GM21786 (cell line): ENCODE data around the gene PCDH1.
"Not testable (repeated sequence)": the region's sequence is repeated elsewhere in the genome, so short reads cannot be mapped to it uniquely, and the experiment has no call there.

Experiments
- ATAC-seq: cut with Tn5 transposase; IDR thresholded peaks from one replicate; pipeline ENCODE4 v1.9.1; 2021; ENCODE audit not compliant: unreplicated experiment

The PCDH1 gene

DNA sequence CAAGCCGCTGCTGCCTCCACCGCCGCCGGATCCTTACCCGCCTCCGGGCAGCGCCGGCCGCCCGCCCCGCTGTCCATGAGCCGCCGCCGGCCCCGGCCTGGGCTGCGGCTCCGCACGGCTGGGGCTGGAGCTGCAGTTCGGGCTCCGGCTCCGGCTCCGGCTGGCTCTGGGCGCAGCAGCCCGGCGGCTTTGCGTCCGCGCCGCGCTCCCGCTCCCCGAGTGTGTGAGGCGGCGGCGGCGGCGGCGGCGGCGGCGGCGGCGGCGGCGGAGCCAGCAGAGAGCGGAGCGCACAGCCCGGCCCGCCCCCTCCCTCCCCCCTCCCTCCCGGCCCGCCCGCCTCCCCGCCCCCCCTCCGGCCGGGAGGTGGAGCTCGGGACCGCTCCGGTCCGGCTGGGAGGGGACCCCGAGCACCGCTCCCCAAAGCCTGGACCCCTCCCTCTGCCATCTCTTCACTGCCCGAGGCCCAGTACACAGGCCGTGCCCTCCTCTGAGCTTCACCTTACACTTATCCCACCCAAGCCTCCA, at the start of gene PCDH1:
TSS of gene PCDH1 (minus strand) at position 225 of the 525 bp plus-strand sequence. CDS start at position 77, 148 bp downstream.
- ATAC-seq, result no peak

DNA sequence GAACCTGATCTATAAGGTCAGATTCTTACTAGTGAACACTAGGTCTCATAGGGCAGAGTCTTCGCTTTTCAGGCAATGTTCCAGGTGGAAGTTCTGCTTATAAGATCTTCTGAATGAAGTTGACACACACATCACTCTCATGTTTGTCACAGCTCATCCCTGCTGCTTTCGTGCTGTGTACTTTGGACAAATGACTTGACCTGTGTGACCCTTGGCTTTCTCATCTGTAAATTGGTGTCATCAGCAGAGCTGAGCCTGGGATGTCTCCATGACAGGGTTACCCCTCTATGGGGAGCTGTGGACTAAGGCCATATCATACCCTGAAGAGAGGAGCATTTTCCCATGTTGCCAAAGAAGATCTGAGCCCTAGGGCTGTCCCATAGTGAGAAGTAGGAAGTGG, 48.2 kb upstream of the PCDH1 start:
- no peak for ATAC-seq

GRCh38 chr5:141923448-141924313, 45.5 kb upstream of the PCDH1 start, which contains the start of gene DELE1:
Gene DELE1 (plus strand): TSS chr5:141923871. CDS start chr5:141923942, 71 bp downstream.
- peak; percentile 96 for ATAC-seq

- ATAC-seq, result not testable (repeated sequence)
Observed at GRCh38 chr5:141922827-141923447, 44.7 kb upstream of the PCDH1 start.

DNA sequence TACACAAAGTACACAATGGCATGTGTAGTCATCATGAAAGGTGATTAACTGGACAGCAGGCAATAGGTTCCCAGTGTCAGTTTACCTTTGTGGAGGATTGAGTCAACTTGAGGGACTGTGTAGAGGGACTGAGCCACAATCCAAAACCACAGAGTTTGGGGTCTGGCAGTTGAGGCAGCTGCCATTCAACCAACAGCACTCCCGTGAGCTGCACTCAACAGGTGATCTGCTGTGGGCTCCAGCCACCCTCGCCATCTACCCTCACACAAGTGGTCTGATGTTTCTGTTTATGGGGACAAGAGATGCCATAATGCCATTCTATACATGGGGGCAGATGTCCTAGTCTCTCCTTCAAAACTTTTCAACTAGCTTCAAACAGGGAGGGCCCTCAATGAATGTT, 42.6 kb upstream of the PCDH1 start:
- no peak for ATAC-seq

- ATAC-seq, result no peak
Observed at GRCh38 chr5:141919218-141920119, 41.3 kb upstream of the PCDH1 start.

- ATAC-seq, result no peak
Observed at GRCh38 chr5:141917760-141918159, 39.5 kb upstream of the PCDH1 start.

DNA sequence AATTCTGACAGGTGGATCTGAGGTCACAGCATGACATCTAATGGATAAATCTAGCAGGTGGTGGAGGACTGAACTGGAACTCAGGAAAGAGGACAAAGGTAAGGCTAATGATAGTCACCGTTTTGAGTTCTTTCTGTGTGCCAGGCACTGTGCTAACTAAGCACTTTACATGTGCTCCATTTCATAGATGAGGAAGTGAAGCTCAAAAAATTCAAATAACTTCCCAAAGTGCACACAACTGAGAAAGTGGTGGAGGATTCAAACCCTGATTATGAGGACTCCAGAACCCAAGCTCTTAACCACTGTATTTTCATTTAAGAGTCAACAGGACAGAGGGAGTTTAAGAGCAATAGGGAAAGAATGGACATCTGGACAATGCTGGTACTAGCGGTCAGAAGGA, 38.3 kb upstream of the PCDH1 start:
- no peak for ATAC-seq

DNA sequence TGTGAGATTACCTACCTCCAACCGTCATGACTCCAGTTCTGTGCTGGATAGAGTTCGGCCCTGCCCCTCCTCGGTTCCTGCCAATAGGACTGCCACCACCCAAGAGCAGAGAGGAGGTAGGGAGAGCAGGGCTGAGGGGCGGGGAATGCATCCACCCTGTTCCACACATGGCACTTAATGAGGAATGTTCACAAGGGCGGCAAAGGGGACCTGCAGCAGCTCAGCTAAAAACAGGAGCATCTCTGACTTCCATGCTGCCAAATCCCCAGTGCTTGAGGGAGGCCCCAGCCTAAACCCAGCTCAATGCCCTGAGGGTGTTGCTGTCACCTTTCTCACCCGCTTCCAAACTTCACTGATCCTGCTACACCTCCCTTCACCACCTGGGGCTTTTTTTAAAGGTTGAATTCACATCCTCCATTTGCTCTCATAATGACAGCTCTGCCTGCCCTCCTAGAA, 37.7 kb upstream of the PCDH1 start:
- ATAC-seq, result no peak

DNA sequence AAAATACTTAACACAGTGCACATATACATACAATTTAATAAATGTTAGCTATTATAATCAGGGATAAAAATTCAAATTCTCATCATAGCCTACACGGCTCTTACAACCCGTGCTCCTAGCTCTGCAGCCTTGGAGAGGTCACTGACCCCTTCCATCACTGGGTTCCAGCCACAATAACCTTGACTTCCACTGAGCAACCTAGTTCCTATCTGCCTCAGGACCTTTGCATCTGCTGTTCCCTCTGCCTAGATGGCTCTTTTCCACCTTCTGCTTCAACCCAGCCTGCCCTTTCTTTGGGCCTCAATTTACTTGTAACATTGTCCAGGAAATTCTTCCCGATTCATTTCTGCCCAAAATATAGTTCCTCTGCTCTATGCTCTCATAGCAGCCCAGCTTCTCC, 36.6 kb upstream of the PCDH1 start:
- no peak for ATAC-seq

DNA sequence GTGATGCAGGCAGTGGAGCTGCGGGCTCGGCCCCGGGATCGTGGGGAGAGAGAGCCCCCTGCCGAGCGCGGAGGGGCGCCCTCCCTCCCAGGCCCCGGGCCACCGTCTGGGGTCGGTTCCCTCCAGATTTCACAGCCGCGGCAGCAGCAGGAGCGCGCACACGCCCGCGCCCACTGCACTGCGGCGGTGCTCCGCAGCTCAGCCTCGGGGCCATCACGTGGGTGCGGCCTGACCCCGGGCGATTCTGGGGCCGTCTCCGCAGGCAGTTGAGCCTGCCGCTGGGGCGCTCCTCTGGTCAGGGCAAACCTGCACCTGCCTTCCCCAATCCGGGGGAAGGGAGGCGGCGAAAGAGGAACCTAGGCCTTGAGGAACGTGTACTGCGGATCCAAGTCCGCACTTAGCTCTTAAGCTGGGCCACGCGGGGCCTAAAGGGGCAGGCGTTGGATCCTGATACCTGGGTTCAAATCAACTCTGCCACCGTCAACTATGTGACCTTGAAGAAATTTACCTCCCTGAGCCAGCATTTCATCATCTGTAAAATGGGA, 36.1 kb upstream of the PCDH1 start:
- ATAC-seq, result peak; percentile 55

DNA sequence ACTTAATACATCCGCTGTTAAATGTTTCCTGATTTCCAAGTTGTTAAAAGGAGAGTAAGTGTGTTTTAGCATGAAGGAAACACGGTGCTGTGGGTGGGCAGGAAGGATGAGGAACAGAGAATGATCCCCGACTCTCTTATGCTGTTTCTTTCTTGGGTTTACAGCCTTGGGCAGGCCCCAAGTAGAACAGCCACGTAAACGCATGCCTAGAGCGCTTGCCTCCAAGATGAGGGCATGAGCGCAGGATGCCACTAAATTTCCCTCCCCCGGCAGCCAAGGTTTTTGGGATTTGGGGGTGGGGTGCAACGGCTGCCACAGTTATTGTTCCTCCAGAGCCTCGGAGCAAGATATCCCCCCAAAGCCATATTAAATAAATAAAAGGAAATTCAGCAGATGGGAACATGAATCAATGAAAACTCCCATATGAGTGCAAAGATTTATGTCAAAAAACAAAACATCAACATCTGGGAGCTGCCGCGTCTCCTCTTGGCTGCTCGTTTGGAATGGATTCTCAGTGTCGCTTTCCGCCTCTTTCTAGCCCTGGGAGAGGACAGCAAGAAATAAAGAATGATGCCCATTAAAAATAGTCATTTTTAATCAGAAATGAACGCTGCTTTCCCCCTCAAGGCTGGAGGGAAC, 35.5 kb upstream of the PCDH1 start:
- ATAC-seq, result no peak

GRCh38 chr5:141910271-141910673, 32.1 kb upstream of the PCDH1 start:
- ATAC-seq, result no peak

DNA sequence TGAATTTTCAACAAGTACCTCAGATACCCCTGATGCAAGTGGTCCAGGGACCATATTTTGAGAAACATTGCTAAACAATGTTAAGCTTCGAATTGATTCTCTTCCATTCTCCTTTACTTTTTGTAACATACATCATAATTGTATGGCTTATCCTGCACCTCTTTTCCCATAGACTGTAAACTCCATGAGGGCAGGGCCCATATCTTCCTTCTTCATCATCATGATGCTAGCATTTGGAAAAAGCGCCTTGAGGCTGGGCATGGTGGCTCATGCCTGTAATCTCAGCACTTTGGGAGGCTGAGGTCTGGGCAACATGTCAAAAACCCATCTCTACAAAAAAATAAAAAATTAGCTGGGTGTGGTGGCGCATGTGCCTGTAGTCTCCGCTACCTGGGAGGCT, 31.0 kb upstream of the PCDH1 start:
- no peak for ATAC-seq

DNA sequence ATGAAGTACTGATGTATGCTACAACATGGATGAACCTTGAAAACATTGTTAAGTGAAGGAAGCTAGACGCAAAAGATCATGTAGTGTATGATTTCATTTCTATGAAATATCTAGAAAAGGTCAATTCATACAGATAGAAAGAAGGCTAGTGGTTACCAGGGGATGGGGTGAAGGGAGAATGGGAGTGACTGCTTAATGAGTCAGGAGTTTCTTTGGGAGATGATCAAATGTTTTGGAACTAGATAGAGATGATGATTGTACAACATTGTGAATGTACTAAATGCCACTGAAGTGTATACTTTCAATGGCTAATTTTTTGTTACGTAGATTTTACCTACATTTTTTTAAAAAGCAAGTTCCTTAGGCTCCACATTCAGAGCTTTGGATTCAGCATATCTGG, 30.6 kb upstream of the PCDH1 start:
- no peak for ATAC-seq

DNA sequence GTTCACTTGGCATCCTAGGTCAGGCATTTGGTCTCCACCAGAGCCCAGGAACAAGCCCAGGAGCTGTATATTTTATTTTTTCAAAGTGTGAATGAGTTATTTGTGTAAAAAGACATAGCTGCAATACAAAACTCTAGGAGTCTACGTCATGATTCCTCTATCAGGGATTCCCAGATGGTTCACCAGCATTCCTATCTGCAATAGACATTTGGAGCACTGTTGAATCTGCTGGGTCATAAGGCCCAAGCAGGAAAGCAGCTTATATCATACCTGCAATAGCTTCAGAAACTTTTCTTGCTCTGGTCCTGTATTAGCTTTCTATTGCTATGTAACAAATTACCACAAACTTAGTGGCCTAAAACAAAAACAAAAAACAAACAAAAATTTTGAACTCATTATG, 28.8 kb upstream of the PCDH1 start:
- no peak for ATAC-seq

- ATAC-seq, result no peak
Observed at GRCh38 chr5:141906517-141906916, 28.3 kb upstream of the PCDH1 start.

- ATAC-seq, result no peak
Observed at GRCh38 chr5:141904551-141904950, 26.3 kb upstream of the PCDH1 start.

- ATAC-seq, result no peak
Observed at GRCh38 chr5:141903261-141903660, 25.1 kb upstream of the PCDH1 start.
